HFF-Myc (cell line): ENCODE data around the gene GTPBP4.

ENCODE experiments used
- DNase-seq: peaks from one replicate; pipeline ENCODE4 v3.0.0-alpha.2; 2011; ENCODE audit warnings: low read depth; ENCODE audit errors: extremely low read depth
- H3K4me3 ChIP-seq: replicated peaks from 2 replicates; pipeline ENCODE4 v1.5.1; 2011; ENCODE audit warnings: low read depth, mild to moderate bottlenecking, control low read depth, low read length
- TF ChIP-seq, protein P1 (sequence below): IDR thresholded peaks from 2 replicates; pipeline ENCODE4 v1.5.1; 2012; ENCODE audit warnings: mild to moderate bottlenecking, low read depth, low read length, control low read depth; ENCODE audit errors: missing control alignments

GTPBP4 gene

DNA sequence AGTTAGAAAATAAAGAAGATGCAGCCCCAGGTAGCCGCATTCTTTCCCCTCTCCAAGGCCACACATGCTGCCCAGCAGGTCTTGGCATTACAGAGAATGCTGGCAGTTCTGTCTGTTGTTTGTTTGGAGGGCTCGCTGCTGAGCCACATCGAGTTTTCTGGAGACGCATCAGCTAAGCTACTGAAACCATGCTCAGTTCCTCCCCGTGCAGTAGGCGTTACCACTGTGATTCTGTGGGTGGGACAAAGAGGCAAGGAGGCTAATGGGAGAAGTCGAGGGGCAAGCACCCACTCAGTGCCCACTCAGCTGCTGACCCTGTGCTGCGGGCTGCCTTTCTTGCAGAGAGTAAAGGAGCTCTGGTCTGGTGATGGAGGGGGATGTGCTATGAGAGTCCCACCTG, 15.5 kb upstream of the GTPBP4 start:
- no peak for DNase-seq
- no peak overlapping the region for H3K4me3 ChIP-seq
- TF ChIP-seq, protein P1, sequence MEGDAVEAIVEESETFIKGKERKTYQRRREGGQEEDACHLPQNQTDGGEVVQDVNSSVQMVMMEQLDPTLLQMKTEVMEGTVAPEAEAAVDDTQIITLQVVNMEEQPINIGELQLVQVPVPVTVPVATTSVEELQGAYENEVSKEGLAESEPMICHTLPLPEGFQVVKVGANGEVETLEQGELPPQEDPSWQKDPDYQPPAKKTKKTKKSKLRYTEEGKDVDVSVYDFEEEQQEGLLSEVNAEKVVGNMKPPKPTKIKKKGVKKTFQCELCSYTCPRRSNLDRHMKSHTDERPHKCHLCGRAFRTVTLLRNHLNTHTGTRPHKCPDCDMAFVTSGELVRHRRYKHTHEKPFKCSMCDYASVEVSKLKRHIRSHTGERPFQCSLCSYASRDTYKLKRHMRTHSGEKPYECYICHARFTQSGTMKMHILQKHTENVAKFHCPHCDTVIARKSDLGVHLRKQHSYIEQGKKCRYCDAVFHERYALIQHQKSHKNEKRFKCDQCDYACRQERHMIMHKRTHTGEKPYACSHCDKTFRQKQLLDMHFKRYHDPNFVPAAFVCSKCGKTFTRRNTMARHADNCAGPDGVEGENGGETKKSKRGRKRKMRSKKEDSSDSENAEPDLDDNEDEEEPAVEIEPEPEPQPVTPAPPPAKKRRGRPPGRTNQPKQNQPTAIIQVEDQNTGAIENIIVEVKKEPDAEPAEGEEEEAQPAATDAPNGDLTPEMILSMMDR: no peak

DNA sequence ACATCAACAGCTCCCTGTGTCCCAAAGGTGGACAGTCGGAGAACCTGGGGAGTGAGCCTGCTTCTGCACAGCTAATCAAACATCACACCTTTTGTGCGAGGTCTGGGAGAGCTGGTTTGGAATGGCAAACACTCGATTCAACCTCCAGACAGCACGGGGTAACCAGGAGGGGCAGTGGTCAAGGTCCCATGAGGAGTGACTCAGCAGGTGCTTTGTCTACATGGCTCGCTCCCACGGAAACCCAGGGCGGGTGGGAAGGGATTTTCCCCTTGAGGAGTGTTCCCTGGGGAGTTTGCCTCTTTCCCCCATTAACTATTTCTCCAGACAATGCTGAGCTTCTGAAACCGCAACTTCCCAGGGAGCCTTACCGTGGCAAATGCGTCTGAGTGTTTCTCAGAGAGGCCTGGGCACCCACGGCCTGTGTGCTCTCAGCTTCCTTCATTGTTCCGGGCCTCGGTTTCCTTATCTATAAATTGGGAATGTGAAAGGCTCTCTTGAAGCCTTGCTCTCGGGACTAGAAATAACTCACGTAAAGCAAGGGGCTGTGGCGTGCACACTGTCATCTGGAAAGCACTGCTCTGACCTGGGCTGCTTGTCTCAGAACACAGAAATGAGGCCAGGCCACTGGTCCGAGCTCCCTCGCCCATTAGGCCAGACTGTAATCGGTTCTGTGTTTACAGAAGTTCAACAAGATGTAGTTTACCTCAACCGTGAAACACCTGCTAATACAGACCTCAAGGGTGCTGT, 14.0 kb upstream of the GTPBP4 start:
- TF ChIP-seq, protein P1: no peak
- no peak for DNase-seq
- no peak overlapping the region for H3K4me3 ChIP-seq

GRCh38 chr10:974785-975074, 13.5 kb upstream of the GTPBP4 start:
- TF ChIP-seq, protein P1: no peak
- H3K4me3 ChIP-seq: no peak overlapping the region

DNA sequence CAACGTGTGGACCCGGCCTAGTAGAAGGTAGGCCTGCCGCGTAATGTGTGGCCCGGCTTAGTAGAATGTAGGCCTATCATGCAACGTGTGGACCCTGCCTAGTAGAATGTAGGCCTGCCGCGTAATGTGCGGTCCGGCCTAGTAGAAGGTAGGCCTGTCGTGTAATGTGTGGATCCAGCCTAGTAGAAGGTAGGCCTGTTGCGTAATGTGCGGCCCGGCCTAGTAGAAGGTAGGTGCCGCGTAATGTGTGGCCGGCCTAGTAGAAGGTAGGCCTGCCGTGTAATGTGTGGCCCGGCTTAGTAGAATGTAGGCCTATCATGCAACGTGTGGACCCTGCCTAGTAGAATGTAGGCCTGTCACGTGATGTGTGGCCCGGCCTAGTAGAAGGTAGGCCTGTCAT, 11.9 kb upstream of the GTPBP4 start:
- TF ChIP-seq, protein P1: no peak
- no peak overlapping the region for H3K4me3 ChIP-seq
- no peak for DNase-seq

More at GRCh38 chr10:974785-975074, 13.5 kb upstream of the GTPBP4 start:
- DNase-seq: no peak

DNA sequence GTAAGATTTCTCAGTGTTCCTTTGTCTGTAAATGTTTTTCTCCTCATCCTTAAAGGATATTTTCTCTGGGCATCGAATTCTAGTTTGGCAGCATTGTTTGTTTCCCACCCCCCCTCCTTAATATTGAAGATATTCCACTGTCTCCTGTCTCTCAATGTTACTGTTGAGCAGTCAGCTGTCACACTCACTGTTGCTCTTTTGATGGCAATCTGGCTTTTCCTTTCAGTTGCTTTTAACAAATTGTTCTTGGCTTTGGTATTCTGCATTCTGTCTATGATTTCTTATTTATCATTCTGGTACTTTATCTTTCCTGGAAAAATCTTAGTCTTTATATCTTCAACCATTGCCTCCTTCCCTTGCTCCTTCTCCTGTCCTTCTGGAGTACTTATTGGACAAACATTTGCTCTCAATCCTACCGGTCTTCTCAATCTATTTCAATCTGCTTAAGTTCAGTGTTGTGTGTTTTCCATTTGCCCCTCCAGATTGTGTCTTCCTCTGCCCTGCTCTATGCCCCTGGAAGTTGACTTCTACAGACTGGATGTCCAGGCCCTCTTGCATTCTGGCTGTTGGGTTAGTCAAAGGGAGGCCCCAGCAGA, 9.3 kb upstream of the GTPBP4 start:
- TF ChIP-seq, protein P1: no peak
- no peak for DNase-seq
- no peak overlapping the region for H3K4me3 ChIP-seq

DNA sequence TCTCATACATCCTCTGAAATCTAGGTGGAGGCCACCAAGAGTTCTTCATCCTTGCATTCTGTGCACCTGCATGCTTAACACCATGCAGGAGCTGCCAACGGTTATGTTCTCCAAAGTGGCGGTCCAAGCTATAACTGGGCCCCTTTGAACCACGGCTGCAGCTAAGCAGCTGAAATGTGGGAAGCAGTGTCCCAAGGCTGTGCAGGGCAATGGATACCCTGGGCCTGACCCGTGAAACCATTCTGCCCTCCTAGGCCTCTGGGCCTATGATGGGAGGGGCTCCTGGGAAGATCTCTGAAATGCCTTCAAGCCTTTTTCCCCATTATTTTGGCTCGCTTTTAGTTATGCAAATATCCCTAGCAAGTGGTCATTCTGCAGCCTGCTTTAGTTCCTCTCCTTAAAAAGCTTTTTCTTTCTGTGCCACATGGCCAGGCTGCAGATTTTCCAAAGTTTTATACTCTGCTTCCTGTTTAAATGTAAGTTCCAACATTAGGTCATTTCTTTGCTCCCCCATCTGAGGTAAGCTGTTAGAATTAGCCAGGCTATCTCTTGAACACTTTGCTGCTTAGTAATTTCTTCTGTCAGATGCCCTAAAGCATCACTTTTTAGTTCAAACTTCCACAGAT, 7.7 kb upstream of the GTPBP4 start:
- TF ChIP-seq, protein P1: no peak
- DNase-seq: no peak
- H3K4me3 ChIP-seq: no peak overlapping the region
